Mesenchymal stem cell (in vitro differentiated cells and primary cell): Measurements from ENCODE around the gene ALG3. TPM values are rescaled to one million over a fixed set of nuclear protein-coding genes. Genes with fewer than 3 reads are reported as not detected.

Source experiments
- DNase-seq: peaks from one replicate; pipeline ENCODE4 v3.0.0-alpha.2; 2013
- H2AFZ ChIP-seq: one replicate; pipeline ENCODE4 v1.6.1; 2013; ENCODE audit warnings: low read depth, mild to moderate bottlenecking, control low read depth, inconsistent platforms, low read length, moderate library complexity
- H2AK5ac ChIP-seq: 2 replicates; pipeline ENCODE4 v1.6.1; 2013; ENCODE audit warnings: low read length, moderate library complexity, mild to moderate bottlenecking, inconsistent platforms; ENCODE audit not compliant: severe bottlenecking
- H2BK120ac ChIP-seq: one replicate; pipeline ENCODE4 v1.6.1; 2013; ENCODE audit warnings: low read depth, mild to moderate bottlenecking, inconsistent platforms, low read length, moderate library complexity
- H2BK12ac ChIP-seq, 2 experiments: one replicate each; pipeline ENCODE4 v1.6.1; 2013; ENCODE audit warnings: inconsistent platforms in 2 of 2, low read length in 2 of 2, mild to moderate bottlenecking in 2 of 2, moderate library complexity in 2 of 2, control low read depth in 1 of 2
- H2BK15ac ChIP-seq: one replicate; pipeline ENCODE4 v1.6.1; 2013; ENCODE audit warnings: mild to moderate bottlenecking, low read depth, inconsistent platforms; ENCODE audit not compliant: poor library complexity, severe bottlenecking
- H2BK5ac ChIP-seq: 2 replicates; pipeline ENCODE4 v1.6.1; 2013; ENCODE audit warnings: low read depth, mild to moderate bottlenecking, low read length, control low read depth, inconsistent platforms; ENCODE audit not compliant: poor library complexity, severe bottlenecking
- H3K14ac ChIP-seq, 2 experiments: one replicate each; pipeline ENCODE4 v1.6.1; 2013; ENCODE audit warnings: inconsistent platforms in 2 of 2, low read length in 2 of 2, control low read depth in 1 of 2, mild to moderate bottlenecking in 1 of 2, moderate library complexity in 1 of 2
- H3K18ac ChIP-seq, 2 experiments: one replicate each; pipeline ENCODE4 v1.6.1; 2013; ENCODE audit warnings: inconsistent platforms in 2 of 2, low read length in 2 of 2, control low read depth in 1 of 2, low read depth in 1 of 2, mild to moderate bottlenecking in 1 of 2
- H3K23ac ChIP-seq, 2 experiments: one replicate each; pipeline ENCODE4 v1.6.1; 2013; ENCODE audit warnings: inconsistent platforms in 2 of 2, low read length in 2 of 2, mild to moderate bottlenecking in 2 of 2, moderate library complexity in 2 of 2, control low read depth in 1 of 2
- H3K27ac ChIP-seq: 2 replicates; pipeline ENCODE4 v1.5.1; 2013; ENCODE audit warnings: mild to moderate bottlenecking, moderate library complexity, low read length, control low read depth, inconsistent platforms; ENCODE audit not compliant: poor library complexity, severe bottlenecking
- H3K27me3 ChIP-seq, 2 experiments: 2 replicates each; pipeline versions ENCODE4 v1.6.1 to v1.7.0; 2013; ENCODE audit warnings: low read length in 2 of 2, mild to moderate bottlenecking in 2 of 2, moderate library complexity in 2 of 2, control low read depth in 1 of 2, inconsistent platforms in 1 of 2; ENCODE audit not compliant: control insufficient read depth in 1 of 2, insufficient read depth in 1 of 2
- H3K36me3 ChIP-seq, 2 experiments: 2 replicates each; pipeline versions ENCODE4 v1.6.1 to v1.7.0; 2013; ENCODE audit warnings: low read length in 2 of 2, control low read depth in 1 of 2, inconsistent platforms in 1 of 2, low read depth in 1 of 2, mild to moderate bottlenecking in 1 of 2; ENCODE audit not compliant: insufficient read depth in 2 of 2, control insufficient read depth in 1 of 2
- H3K4ac ChIP-seq, 2 experiments: one replicate each; pipeline ENCODE4 v1.6.1; 2013; ENCODE audit warnings: inconsistent platforms in 2 of 2, low read length in 2 of 2, mild to moderate bottlenecking in 2 of 2, moderate library complexity in 2 of 2, control low read depth in 1 of 2, low read depth in 1 of 2
- H3K4me1 ChIP-seq: 2 replicates; pipeline ENCODE4 v1.6.1; 2013; ENCODE audit warnings: low read depth, low read length, control low read depth; ENCODE audit not compliant: control insufficient read depth, insufficient read depth
- H3K4me2 ChIP-seq: 2 replicates; pipeline ENCODE4 v1.6.1; 2013; ENCODE audit warnings: low read length, mild to moderate bottlenecking, inconsistent platforms; ENCODE audit not compliant: poor library complexity, severe bottlenecking
- H3K4me3 ChIP-seq, 2 experiments: 2 replicates each; pipeline versions ENCODE4 v1.5.1 to v1.7.0; 2013; ENCODE audit warnings: low read length in 2 of 2, mild to moderate bottlenecking in 2 of 2, control low read depth in 1 of 2, low read depth in 1 of 2; ENCODE audit not compliant: insufficient read depth in 1 of 2
- H3K79me1 ChIP-seq: replicated peaks from 2 replicates; pipeline ENCODE4 v1.6.1; 2013; ENCODE audit warnings: mild to moderate bottlenecking, control low read depth, low read length, inconsistent platforms; ENCODE audit not compliant: poor library complexity, severe bottlenecking
- H3K9ac ChIP-seq: 2 replicates; pipeline ENCODE4 v1.7.0; 2013; ENCODE audit warnings: mild to moderate bottlenecking, low read length, moderate library complexity
- H3K9me3 ChIP-seq: 2 replicates; pipeline ENCODE4 v1.7.0; 2013; ENCODE audit warnings: mild to moderate bottlenecking, low read length; ENCODE audit not compliant: control insufficient read depth
- H4K8ac ChIP-seq: one replicate; pipeline ENCODE4 v1.6.1; 2013; ENCODE audit warnings: inconsistent platforms, mild to moderate bottlenecking, low read length, moderate library complexity
- H4K91ac ChIP-seq: one replicate; pipeline ENCODE4 v1.6.1; 2013; ENCODE audit warnings: mild to moderate bottlenecking, low read length, inconsistent platforms
- WGBS: methylation state at CpG from one replicate; pipeline ENCODE4 v1.1.7; 2013; ENCODE audit warnings: mixed read lengths; 5-methylcytosine and 5-hydroxymethylcytosine counted together
- polyA plus RNA-seq, 2 experiments: library from polyadenylated mRNA; stranded (reverse); fragments of 200-250 nt; gene quantifications; one replicate each; pipeline ENCODE4 v1.2.3, GENCODE V29; 2013

Gene ALG3
- 61.9 TPM for polyA plus RNA-seq (2013, experiment 1 of 2)
- 62.1 TPM for polyA plus RNA-seq (2013, experiment 2 of 2)

GRCh38 chr3:184248454-184249411, at the start of gene ALG3:
ALG3 (minus strand) TSS chr3:184248962; CDS start chr3:184248940, 22 bp downstream.
- Histone ChIP-seq H3K4me3 (peak within 1 kb of the TSS; percentile 93 to 98), H3K9me3 (no peaks in the 10 kb centered on the region), H2BK5ac (peak within 1 kb of the TSS; percentile 1), H3K79me1 (peaks cover 24% of the 10 kb centered on the region), H3K27me3 (no peaks in the 10 kb centered on the region), H2BK15ac (peak within 1 kb of the TSS; percentile 36), H3K18ac (peak within 1 kb of the TSS; percentile 85 to 99), H2BK12ac (peak within 1 kb of the TSS in 1 of 2 experiments; percentile 40), H2AK5ac (no peak within 1 kb of the TSS), H4K91ac (peak within 1 kb of the TSS; percentile 90), H3K27ac (peak within 1 kb of the TSS; percentile 86), H2AFZ (peak within 1 kb of the TSS; percentile 98), H3K4me1 (peaks cover 1% of the 10 kb centered on the region), H3K14ac (peak within 1 kb of the TSS in 1 of 2 experiments; percentile 99), H3K4me2 (peak within 1 kb of the TSS; percentile 100), H3K4ac (peak within 1 kb of the TSS; percentile 80 to 86), H3K9ac (peak within 1 kb of the TSS; percentile 98), H3K23ac (no peak within 1 kb of the TSS), H4K8ac (peak within 1 kb of the TSS; percentile 99), H2BK120ac (peak within 1 kb of the TSS; percentile 69), H3K36me3 (peaks cover 19 to 21% of the 10 kb centered on the region in 2 experiments)
- peak; percentile 92 for DNase-seq
- WGBS: under 1% methylated on average over 45 of the region's 49 CpGs

- no peak overlapping the region for H3K4me2 ChIP-seq
- H3K18ac ChIP-seq: no peak overlapping the region
- no peak overlapping the region for H2BK12ac ChIP-seq
- no peak overlapping the region for H3K9ac ChIP-seq
- no peak overlapping the region for H4K8ac ChIP-seq
- DNase-seq: no peak
- no peaks in the 10 kb centered on the region for H3K9me3 ChIP-seq
- H2BK15ac ChIP-seq: no peak overlapping the region
- no peak overlapping the region for H3K4ac ChIP-seq
- H2BK120ac ChIP-seq: no peak overlapping the region
- H4K91ac ChIP-seq: no peak overlapping the region
- peaks cover 2% of the 10 kb centered on the region for H3K4me1 ChIP-seq
- no peak overlapping the region for H3K27ac ChIP-seq
- H3K27me3 ChIP-seq: peaks cover 8 to 12% of the 10 kb centered on the region in 2 experiments
- no peak overlapping the region for H3K14ac ChIP-seq
- peaks cover 4 to 15% of the 10 kb centered on the region in 2 experiments for H3K36me3 ChIP-seq
- H2AFZ ChIP-seq: no peak overlapping the region
- no peak overlapping the region for H3K4me3 ChIP-seq
- no peak overlapping the region for H2AK5ac ChIP-seq
- no peaks in the 10 kb centered on the region for H3K79me1 ChIP-seq
- no peak overlapping the region for H2BK5ac ChIP-seq
- no peak overlapping the region for H3K23ac ChIP-seq
- 91% methylated on average over 6 of the region's 7 CpGs for WGBS
These were observed 47.9 kb upstream of the ALG3 start for GRCh38 chr3:184296616-184297015.

- H3K27me3 ChIP-seq: peaks cover 10 to 12% of the 10 kb centered on the region in 2 experiments
- no peak overlapping the region for H2BK5ac ChIP-seq
- no peak overlapping the region for H3K4me3 ChIP-seq
- no peak overlapping the region for H3K4me2 ChIP-seq
- H2AK5ac ChIP-seq: no peak overlapping the region
- no peak overlapping the region for H2BK120ac ChIP-seq
- no peaks in the 10 kb centered on the region for H3K4me1 ChIP-seq
- no peak overlapping the region for H2BK12ac ChIP-seq
- no peak overlapping the region for H3K4ac ChIP-seq
- H4K8ac ChIP-seq: no peak overlapping the region
- H3K79me1 ChIP-seq: no peaks in the 10 kb centered on the region
- no peak overlapping the region for H4K91ac ChIP-seq
- no peak overlapping the region for H3K23ac ChIP-seq
- no peak overlapping the region for H2BK15ac ChIP-seq
- DNase-seq: no peak
- peaks cover 0 to 8% of the 10 kb centered on the region in 2 experiments for H3K36me3 ChIP-seq
- H3K18ac ChIP-seq: no peak overlapping the region
- H3K14ac ChIP-seq: no peak overlapping the region
- no peak overlapping the region for H3K27ac ChIP-seq
- H2AFZ ChIP-seq: no peak overlapping the region
- WGBS: 74% methylated on average over 3 of the region's 3 CpGs
- H3K9ac ChIP-seq: no peak overlapping the region
- no peaks in the 10 kb centered on the region for H3K9me3 ChIP-seq
These were observed 47.0 kb upstream of the ALG3 start for GRCh38 chr3:184295771-184296170.

GRCh38 chr3:184291738-184292445, 43.1 kb upstream of the ALG3 start:
- Histone ChIP-seq H3K9ac (no peak overlapping the region), H3K4me3 (no peak overlapping the region), H3K36me3 (no peaks in the 10 kb centered on the region), H2BK5ac (no peak overlapping the region), H2BK120ac (no peak overlapping the region), H3K4me2 (no peak overlapping the region), H2BK15ac (no peak overlapping the region), H2AK5ac (no peak overlapping the region), H3K27me3 (peaks cover 15 to 16% of the 10 kb centered on the region in 2 experiments), H4K8ac (no peak overlapping the region), H3K4ac (no peak overlapping the region), H3K23ac (no peak overlapping the region), H3K9me3 (no peaks in the 10 kb centered on the region), H3K4me1 (no peaks in the 10 kb centered on the region), H2BK12ac (no peak overlapping the region), H3K18ac (no peak overlapping the region), H3K27ac (no peak overlapping the region), H2AFZ (no peak overlapping the region), H3K14ac (no peak overlapping the region), H4K91ac (no peak overlapping the region), H3K79me1 (no peaks in the 10 kb centered on the region)
- DNase-seq: no peak
- WGBS: 88% methylated on average over 20 of the region's 21 CpGs
